Suppressor macrophage treated with lipopolysaccharide for 4 hours (primary cell): Measurements from ENCODE around the gene PAH.
A peak's percentile ranks its signal among the peaks of the same experiment; 100 is the strongest.

ENCODE experiments used
- DNase-seq: peaks from one replicate; pipeline ENCODE4 v3.0.0-alpha.2; 2020

Gene PAH

DNA sequence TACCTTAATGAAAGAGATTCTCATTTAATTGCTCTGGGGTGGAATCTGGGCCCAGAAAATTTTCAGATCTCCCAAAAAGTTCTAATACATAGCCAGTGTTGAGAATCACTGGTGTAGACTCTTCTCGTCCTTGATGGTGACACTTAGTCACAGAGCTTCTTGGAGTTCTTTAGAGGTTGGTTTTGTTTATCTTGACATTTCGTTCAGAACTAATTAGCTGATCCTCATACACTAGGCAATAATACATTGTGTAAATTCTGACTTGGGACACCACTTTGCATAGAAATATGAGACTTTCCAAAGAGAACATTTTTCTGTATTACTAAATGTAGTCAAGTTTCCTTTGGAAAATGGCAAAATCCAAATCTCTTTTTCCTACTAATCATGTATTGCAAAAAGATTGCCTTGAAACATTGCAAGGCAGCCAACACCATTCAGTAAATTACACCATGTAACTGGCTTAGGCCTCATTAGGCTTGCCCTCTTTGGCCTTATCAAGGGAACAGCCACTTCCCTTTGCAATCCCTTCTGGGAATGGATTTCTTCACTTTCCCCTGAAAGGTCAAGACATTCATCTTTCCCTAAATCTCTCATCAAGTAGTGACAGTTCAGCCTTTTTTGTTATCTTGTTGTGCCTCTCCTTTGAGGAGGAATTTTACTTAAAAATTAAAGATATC lies 102.2 kb downstream of the PAH start:
- no peak for DNase-seq

DNA sequence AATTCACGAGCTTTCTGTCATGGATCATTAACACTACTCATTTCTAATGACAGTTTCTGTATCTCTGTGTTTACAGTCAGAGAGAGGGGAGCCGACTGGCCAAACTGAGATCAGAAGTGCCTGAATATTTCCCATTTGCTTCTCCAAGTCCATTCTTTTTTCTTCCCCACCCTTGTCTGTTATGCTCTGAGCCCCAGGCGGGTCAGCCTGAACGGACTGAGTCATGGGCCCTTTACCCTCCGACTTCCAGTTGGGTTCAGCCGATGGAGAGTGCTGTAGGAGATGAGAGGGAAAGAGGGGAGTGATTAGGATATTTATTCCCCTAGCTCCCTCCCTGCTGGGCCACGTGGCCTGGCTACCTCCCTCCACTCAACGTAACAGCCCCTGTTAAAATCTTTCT lies 104.7 kb downstream of the PAH start:
- DNase-seq = no peak

DNA sequence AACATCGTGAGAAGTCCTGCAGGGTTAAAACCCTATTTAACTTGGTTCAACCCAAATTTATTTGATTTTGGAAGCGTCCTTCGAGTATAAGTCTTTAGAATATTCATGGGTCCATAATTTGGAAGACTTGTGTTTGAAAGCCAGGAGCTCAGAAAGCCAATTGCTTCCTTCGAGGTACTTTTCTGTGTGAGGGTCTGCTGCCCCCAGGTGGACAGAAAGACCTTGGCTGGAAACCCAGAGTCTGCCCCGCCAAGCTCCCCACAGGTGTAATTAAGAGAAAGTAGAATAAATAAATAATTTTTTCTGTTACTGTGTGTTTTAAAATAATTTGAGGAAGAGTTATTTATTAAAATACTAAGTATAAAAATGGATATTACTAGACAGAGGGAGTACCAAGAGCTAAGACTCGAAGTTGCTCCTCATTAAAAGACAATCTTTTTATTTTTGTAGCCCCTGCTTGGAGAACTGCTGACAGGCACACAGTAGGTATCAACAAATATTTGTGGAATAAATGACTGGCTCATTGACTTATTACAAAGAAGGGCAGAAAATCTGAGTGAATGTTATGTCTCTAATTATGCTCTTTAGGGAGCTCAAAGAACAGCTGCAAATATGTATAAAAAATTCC lies 105.8 kb downstream of the PAH start:
- peak; percentile 4 for DNase-seq

DNA sequence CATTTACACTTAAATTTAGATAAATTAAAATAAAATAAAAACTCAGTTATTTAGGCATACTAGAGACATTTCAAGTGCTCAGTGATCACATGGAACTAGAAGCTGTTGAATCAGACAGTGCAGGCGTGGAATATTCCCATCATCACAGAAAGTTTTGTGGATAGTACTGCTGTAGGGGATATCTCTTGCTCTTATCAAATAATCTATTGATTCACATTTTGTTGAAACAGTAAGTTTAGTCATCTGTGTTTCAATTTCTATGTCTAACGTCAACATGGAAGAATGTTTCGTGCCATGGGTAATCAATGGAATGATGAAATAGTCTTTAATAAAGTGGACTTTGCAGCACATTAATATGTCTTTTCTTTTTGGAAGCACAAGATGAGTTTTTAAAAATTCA lies 108.6 kb downstream of the PAH start:
- no peak for DNase-seq

- DNase-seq = no peak
Observed at GRCh38 chr12:102806592-102806991, 110.5 kb downstream of the PAH start.

DNA sequence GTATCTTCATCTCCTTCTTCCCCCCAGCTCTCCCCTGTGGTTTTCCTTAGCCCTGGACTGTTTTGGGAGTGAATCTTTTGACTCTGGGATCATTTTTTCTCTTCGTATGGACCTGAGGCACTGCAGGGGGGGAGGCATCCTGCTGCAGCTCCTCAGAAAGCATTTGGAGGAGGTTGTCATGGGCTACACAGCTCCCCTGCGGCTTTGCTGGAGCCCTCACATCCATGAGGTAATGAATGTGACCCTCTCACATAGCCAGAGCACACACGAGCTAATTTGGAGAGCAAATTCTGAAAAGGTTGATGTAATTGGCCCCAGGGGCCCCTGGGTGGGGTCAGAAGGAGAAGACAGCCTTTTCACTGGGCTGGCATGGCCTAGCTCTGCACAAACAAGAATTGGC lies 110.9 kb downstream of the PAH start:
- DNase-seq = no peak

- DNase-seq = no peak
Observed at GRCh38 chr12:102800565-102800964, 116.5 kb downstream of the PAH start.

DNA sequence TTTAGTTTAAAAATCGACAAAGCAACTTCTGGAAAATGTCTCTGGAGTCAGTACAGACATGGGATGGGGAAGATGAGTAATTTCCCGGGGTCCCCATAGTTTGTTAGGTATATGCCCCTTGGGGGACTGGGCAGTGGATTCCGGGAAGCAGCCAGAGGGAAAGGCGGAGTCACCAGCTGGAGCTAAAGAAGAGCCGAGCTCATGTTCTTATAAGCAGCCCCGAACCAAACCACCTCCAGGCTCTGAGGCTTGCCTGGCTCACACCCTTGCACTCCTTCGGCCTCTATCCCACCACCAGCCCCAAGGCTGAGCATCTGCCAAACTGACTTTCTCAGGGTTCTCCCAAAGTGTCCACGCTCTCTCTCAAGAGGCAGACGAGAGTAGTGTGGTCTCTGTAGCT lies 117.8 kb downstream of the PAH start:
- DNase-seq = no peak

GRCh38 chr12:102797528-102797927 lies 119.5 kb downstream of the PAH start:
- DNase-seq = no peak

DNA sequence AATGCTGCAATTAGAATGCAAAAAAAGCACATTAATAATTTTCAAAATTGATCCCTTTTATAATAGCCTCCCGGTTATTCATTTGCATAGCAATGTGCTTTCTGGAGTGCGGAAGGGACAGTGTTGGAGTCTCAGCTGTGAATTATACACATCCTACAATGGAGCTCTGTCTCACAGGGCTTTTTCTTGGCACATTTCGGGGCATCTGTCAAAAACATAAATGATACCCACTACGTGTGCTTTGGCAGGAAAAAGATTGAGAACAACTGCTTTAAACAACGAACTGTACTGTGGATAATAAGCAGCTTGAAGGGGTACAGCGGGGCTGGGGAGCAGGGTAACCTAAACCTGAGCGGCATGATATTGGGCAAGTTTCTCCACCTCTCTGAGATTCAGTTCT lies 123.1 kb downstream of the PAH start:
- no peak for DNase-seq
